NCI-H524 treated with DMSO at 0.1 percent for 48 hours (cell line): Measurements from ENCODE around the gene TRABD.
"Not testable (repeated sequence)": the region's sequence is repeated elsewhere in the genome, so short reads cannot be mapped to it uniquely, and the experiment has no call there.

Source experiments
- DNase-seq: peaks from one replicate; lab custom pipeline; 2025; lab: John Stamatoyannopoulos, UW

The TRABD gene, protein sequence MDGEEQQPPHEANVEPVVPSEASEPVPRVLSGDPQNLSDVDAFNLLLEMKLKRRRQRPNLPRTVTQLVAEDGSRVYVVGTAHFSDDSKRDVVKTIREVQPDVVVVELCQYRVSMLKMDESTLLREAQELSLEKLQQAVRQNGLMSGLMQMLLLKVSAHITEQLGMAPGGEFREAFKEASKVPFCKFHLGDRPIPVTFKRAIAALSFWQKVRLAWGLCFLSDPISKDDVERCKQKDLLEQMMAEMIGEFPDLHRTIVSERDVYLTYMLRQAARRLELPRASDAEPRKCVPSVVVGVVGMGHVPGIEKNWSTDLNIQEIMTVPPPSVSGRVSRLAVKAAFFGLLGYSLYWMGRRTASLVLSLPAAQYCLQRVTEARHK

DNA sequence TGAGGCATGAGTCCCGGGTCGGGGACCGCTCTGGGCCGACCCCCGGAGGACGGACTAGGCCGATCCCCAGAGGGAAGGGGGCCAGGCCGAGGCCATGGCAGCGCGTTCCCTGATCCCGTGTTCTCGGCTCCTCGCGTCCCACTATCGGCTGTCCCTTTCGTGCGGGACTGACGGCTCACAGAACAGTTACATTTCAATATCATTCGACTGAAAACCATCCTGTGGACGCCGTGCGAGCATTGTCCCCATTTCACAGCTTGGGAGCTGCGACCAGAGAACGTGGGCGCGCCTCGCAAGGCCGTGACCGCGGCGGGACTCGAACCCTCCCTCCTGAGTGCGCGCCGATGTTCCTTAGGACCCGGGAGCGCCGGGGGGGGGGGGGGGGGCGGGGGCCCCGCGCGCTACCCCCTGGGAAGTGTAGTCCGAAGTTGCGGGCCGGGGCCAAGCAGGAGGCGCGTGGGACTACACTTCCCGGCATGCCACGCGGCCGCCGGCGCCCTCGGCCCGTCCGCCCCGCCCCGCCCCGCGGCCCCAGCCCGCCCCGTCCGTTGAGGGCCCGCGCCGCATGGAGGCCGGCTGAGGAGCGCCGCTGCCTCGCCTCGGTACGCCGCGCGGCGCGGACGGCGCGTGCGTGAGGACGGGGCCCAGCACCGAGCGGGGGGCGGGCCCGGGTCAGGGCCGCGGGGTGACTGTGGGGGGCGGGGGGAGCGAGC lies at the start of gene TRABD:
Gene TRABD, plus strand, starts transcription at position 539 of the 713 bp plus-strand sequence. CDS start 7,148 bp downstream, outside the sequence.
- no peak for DNase-seq

- peak; percentile 22 for DNase-seq
Observed at GRCh38 chr22:50136581-50137015, 49.1 kb upstream of the TRABD start.

- not testable (repeated sequence) for DNase-seq
Observed at GRCh38 chr22:50137277-50137676, 48.4 kb upstream of the TRABD start.

DNA sequence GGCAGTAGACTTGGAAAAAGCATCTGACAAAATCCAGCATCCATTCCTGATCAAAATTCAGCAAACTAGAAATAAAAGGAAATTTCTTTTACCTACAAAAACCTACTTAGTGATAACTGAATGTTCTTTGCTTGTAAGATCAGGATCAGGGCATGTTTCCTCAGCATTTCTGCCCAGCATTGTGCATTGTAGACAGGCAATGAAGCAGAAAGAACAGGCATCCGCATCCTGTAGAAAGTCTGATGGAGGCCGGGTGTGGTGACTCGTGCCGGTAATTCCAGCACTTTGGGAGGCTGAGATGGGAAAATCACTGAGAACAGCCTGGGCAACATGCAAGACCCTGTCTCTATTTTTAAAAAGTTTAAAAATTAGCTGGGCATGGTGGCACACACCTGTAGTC lies 47.7 kb upstream of the TRABD start:
- DNase-seq: no peak

- no peak for DNase-seq
Observed at GRCh38 chr22:50138988-50139387, 46.7 kb upstream of the TRABD start.

GRCh38 chr22:50139843-50140415 lies 45.8 kb upstream of the TRABD start:
- no peak for DNase-seq

DNA sequence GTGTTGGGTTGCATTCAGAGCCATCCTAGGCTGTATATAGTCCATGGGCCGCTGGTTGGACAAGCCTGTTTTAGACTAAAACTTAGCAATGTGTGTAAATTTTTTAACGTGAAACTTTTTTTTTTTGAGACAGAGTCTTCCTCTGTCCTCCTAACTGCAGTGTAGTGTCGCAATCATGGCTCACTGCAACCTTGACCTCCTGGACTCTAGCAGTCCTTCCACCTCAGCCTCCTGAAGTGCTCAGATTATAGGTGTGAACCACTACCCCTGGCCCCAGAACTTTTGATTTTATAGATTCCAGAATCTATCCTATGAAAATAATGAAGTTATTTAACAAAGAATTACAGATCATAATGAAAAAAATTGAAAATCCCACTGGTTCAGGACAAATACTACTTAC lies 45.1 kb upstream of the TRABD start:
- DNase-seq: no peak

DNA sequence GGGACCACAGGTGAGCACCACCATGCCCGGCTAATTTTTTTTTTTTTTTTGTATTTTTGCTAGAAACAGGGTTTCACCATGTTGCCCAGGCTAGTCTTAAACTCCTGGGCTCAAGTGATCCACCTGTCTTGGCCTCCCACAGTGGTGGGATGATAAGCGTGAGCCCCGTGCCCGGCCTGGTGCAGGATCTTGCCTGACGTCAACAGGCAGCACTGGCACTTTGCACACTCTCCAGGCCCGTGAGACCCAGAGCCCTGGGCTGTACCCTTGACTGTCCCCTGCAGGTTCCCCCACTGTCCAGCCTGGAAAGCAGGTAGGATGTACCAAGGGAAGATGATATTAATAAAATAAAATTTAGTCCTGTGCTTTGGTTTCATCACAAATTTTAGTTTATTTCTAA lies 44.3 kb upstream of the TRABD start:
- no peak for DNase-seq

DNA sequence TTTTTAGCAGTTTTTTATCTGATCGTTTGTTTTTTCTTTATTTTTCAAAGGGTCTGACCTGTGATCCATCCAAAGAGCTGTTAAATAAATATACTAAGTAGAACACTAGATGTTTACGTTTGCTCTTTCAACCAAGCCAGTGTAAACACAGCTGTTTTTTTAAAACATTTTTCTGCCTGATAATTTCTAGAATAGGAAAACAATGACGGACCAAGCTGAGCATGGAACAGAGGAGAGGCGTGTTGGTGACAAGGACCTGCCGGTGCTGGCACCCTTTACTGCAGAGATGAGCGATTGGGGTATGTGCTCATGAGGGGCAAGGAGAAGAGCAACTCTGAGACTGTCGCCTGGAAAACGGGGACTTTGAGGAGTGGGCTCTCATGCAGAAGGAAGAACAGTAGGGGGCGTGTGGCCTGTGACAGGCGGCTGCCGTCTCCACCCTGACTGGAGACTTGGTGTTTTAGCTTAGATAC lies 43.8 kb upstream of the TRABD start:
- DNase-seq: no peak

- DNase-seq: no peak
Observed at GRCh38 chr22:50143096-50143495, 42.6 kb upstream of the TRABD start.

GRCh38 chr22:50144005-50144614 lies 41.6 kb upstream of the TRABD start:
- no peak for DNase-seq

DNA sequence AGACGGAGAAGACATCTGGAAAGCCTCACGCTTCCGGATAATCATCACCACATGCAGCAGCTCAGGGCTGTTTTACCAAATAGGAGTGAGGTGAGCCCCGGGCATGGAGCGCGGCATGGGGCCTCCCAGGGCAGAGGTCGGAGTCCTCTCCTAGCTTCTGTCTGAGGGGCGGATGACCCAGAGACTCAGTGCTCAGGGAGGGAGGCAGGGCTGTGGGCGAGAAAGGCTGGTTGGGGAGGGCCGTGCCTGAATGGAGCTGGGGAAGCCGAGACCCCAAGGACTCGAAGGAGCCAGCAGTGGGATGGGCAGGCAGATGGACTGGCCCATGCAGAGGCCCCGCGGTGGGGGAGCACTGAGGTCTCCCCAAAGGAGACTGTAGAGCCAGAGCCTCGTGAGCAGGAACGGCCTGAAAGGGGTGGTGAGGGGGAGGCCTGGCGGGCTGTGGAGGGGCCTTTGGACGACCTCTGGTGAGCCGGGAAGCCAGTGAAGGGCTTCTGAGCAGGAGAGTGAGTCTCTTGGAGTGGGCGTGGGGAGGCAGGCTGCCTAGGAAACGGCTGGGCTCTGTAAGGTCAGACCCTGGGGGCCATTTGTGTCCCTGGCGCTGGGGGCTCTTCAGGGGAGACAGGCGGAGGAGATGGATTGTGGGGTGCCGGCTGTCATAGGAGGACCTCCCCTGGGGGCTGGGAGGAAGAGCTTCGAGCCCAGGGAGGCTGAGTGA lies 39.8 kb upstream of the TRABD start:
- DNase-seq: no peak

DNA sequence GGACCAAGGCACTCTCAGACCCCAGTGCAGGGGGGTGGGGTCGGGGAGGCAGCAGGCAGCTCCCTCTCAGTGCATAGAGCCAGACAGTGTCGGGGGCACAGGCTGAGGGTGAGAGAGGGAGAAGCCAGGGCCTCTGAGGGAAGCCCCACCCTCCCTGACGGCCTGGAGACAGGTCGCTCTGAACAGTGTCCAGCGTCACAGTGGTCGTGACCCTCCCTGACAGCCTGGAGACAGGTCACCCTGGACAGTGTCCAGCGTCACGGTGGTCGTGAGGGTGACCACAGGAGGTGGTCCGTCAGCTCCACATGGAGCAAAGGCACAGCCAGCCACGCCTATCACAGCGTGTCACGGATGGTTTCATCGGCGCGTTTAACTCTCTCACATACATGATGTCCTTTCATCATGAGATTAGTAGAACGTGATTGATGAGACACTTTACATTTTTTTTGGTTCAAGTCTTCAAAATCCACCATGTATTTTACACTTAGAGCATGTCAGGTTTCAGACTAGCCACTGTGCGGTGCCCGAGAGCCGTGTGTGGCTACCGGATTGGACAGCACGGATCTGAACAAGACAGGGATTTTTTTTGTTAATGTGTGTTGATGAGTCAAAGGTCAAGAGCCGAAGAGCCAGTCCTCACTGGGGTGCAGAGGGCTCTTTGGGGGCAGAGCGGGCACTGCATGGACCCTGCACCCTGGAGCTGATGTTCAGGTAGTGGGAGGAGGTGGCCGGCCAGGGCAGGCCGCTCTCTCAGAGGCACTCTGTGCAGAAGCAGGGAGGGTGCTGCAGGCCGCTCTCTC lies 39.1 kb upstream of the TRABD start:
- peak; percentile 22 for DNase-seq

- DNase-seq: not testable (repeated sequence)
Observed at GRCh38 chr22:50147258-50148165, 38.2 kb upstream of the TRABD start.

GRCh38 chr22:50148166-50148500 lies 37.6 kb upstream of the TRABD start:
- no peak for DNase-seq

- no peak for DNase-seq
Observed at GRCh38 chr22:50148991-50149721, 36.6 kb upstream of the TRABD start.

DNA sequence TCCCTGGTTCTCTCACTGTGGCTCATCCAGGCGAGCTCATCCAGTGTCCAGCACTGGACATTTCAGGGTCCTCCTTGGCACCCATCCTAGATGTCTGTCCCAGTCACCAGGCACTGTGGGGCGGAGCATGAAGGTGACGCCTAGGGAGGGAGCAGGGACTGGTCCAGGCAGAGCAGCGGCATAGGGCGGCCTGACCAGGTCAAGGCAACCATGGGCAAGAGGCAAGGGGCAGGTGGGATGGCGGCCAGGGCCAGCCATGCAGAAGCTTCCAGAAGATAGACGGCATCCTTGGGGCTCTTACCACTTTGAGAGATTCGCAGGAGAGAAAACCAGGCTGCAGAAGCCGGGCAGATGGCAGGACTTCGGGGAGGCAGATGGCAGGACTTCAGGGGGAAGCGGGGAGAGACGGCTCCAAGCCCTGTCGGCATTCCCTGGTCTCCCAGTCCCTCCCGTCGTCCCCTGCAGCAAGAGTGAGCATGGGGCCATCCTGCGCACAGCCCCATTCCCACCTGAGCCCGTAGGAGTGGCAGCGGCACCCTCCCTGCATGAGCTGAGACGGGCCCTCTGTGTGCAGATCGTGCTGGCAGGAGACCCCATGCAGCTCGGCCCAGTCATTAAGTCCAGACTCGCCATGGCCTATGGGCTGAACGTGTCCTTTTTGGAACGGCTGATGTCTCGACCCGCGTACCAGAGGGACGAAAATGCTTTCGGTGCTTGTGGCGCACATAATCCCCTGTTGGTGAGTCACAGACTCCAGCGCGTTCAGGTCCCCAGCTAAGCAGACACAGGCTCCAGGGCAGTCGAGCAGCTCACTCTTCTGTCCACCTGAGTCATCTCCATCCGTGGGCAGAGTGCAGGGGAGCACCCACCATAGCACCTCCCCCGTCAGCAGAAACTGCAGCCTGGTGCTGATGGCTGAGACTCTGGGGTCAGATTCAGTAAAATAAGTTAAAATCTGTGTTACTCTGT lies 35.3 kb upstream of the TRABD start:
- peak; percentile 23 for DNase-seq
